Ovary (tissue), 9 donors: ENCODE data around the gene OR2H1. TPM values are rescaled to one million over a fixed set of nuclear protein-coding genes. Genes with fewer than 3 reads are reported as not detected.

ENCODE experiments used
- DNase-seq, 5 donors: peaks; one replicate each; pipeline ENCODE4 v3.0.0-alpha.2; 2019 to 2020
- H3K27ac ChIP-seq, 2 donors: fragments of 200-600 bp; one replicate each; pipeline versions ENCODE4 v1.5.1 to v1.8.0; 2019 to 2022
- H3K27me3 ChIP-seq: fragments of 200-600 bp; one replicate; pipeline ENCODE4 v1.8.0; 2022
- H3K36me3 ChIP-seq: fragments of 200-600 bp; sonication (generic); one replicate; pipeline ENCODE4 v1.5.1; 2019
- H3K4me1 ChIP-seq: one replicate; pipeline ENCODE4 v1.8.1; 2013; ENCODE audit warnings: mild to moderate bottlenecking, moderate library complexity; ENCODE audit not compliant: insufficient read depth
- H3K4me3 ChIP-seq: fragments of 200-600 bp; sonication (generic); one replicate; pipeline ENCODE4 v1.5.1; 2017
- H3K9me3 ChIP-seq, 2 donors: fragments of 200-600 bp in 1 of 2; sonication (generic) in 1 of 2; one replicate each; pipeline versions ENCODE4 v1.5.1 to v1.8.1; 2013 to 2019; ENCODE audit warnings: mild to moderate bottlenecking in 1 of 2, moderate library complexity in 1 of 2
- CTCF ChIP-seq, 3 donors: fragments of 450-650 bp in 2 of 3; fragments of 200-600 bp in 1 of 3; IDR thresholded peaks; one replicate each; pipeline versions ENCODE4 v1.5.1 to v1.8.0; 2016 to 2022; ENCODE audit warnings: antibody characterized with exemption in 3 of 3, mild to moderate bottlenecking in 1 of 3
- EP300 ChIP-seq: sonication (generic); formaldehyde crosslinking; IDR thresholded peaks from one replicate; pipeline ENCODE4 v1.6.1; 2017; ENCODE audit warnings: antibody characterized with exemption
- POLR2A ChIP-seq: fragments of 450-650 bp; IDR thresholded peaks from one replicate; pipeline ENCODE4 v1.6.1; 2017; ENCODE audit warnings: antibody characterized with exemption, mild to moderate bottlenecking, moderate library complexity
- WGBS, 3 donors: extraction: QIAGEN DNeasy Blood & Tissue Kit in 1 of 3; methylation state at CpG; one replicate each; pipeline versions ENCODE4 v1.1.5 to v1.1.7; 2013 to 2017; 5-methylcytosine and 5-hydroxymethylcytosine counted together
- intact Hi-C, 4 donors: fragments of 100-400 bp; cut with DNase I; formaldehyde crosslinking; loops; one replicate each; pipeline versions ENCODE4 v1.11.0 to v1.15.1; 2022 to 2023
- polyA plus RNA-seq, 2 donors: library from polyadenylated mRNA; stranded (reverse); fragments of 200-250 nt in 1 of 2; fragments of 350-450 nt in 1 of 2; fragmentation: Illumina TruSeq in 1 of 2; extraction: RNeasy Lipid Tissue Mini Kit (QIAGEN cat#74804) in 1 of 2; gene quantifications; one replicate each; pipeline ENCODE4 v1.2.3, GENCODE V29; 2013 to 2014
- total RNA-seq, 7 donors: library from RNA; depleted of rRNA in 2 of 7; stranded (reverse); fragments of >200 nt in 2 of 7; fragmentation: NEBNext Ultra II Directional in 3 of 7; extraction: Animal tissue kit (Norgen Biotek cat#: 25700) in 3 of 7; gene quantifications; one replicate each; pipeline versions ENCODE4 v1.1.0 to v1.2.4, GENCODE V29; 2016 to 2023
- donor health status: DM: no; HTN: no; CAD: no; lungs with moderate emphysema.
- donor health status: DM: no; HTN: no; CAD: no.
- donor health status: Bipolar disorder and iron deficiency.
- donor health status: DM: yes; HTN: yes; CAD: no.
- donor health status: DM: no; HTN: no; CAD: no.
- donor health status: DM: yes; HTN: yes; CAD: no.

The OR2H1 gene
- total and polyA plus RNA-seq, 9 donors: not detected

GRCh38 chr6:29483735-29484134, 26.8 kb downstream of the OR2H1 start:
- H3K27ac ChIP-seq: no peak overlapping the region
- no peaks in the 10 kb centered on the region for H3K4me1 ChIP-seq
- no peaks in the 10 kb centered on the region for H3K27me3 ChIP-seq
- TF ChIP-seq POLR2A (no peak), EP300 (no peak), CTCF (IDR thresholded peaks at IDR 0.05) (no peak)
- no peak for DNase-seq
- 67 to 81% (median 80%) methylated on average over 1 of the region's 1 CpG for WGBS, 3 donors
- no peaks in the 10 kb centered on the region for H3K9me3 ChIP-seq
- H3K36me3 ChIP-seq: no peaks in the 10 kb centered on the region
- no peak overlapping the region for H3K4me3 ChIP-seq
- intact Hi-C loops: no loop called here

- no peaks in the 10 kb centered on the region for H3K4me1 ChIP-seq
- no peak overlapping the region for H3K27ac ChIP-seq
- no peaks in the 10 kb centered on the region for H3K36me3 ChIP-seq
- TF ChIP-seq POLR2A (no peak), CTCF (IDR thresholded peaks at IDR 0.05) (no peak), EP300 (no peak)
- DNase-seq: no peak
- no peaks in the 10 kb centered on the region for H3K27me3 ChIP-seq
- intact Hi-C loops: no loop called here
- no peak overlapping the region for H3K4me3 ChIP-seq
- WGBS, 3 donors: 41 to 51% (median 45%) methylated on average over 4 of the region's 4 CpGs
- H3K9me3 ChIP-seq: no peaks in the 10 kb centered on the region
Measured at GRCh38 chr6:29486577-29486976, 29.6 kb downstream of the OR2H1 start.

- no peak for DNase-seq
- Histone ChIP-seq H3K4me3 (no peak overlapping the region), H3K27me3 (no peaks in the 10 kb centered on the region), H3K4me1 (no peaks in the 10 kb centered on the region), H3K36me3 (no peaks in the 10 kb centered on the region), H3K27ac (no peak overlapping the region), H3K9me3 (no peaks in the 10 kb centered on the region)
- TF ChIP-seq CTCF (IDR thresholded peaks at IDR 0.05) (no peak), EP300 (no peak), POLR2A (no peak)
- intact Hi-C loops: no loop called here
- 71 to 75% (median 74%) methylated on average over 5 of the region's 5 CpGs for WGBS, 3 donors
Measured at GRCh38 chr6:29487131-29487530, 30.2 kb downstream of the OR2H1 start.

GRCh38 chr6:29487660-29488059, 30.7 kb downstream of the OR2H1 start, which contains the start of gene MAS1L:
Gene MAS1L (minus strand): TSS chr6:29487956. CDS start chr6:29487902, 54 bp downstream.
- no peak for TF ChIP-seq CTCF (IDR thresholded peaks at IDR 0.05)
- TF ChIP-seq EP300: no peak
- TF ChIP-seq POLR2A: no peak
- DNase-seq: no peak

More at GRCh38 chr6:29487660-29488059, 30.7 kb downstream of the OR2H1 start, which contains the start of gene MAS1L:
- Histone ChIP-seq H3K36me3 (no peaks in the 10 kb centered on the region), H3K4me1 (no peaks in the 10 kb centered on the region), H3K9me3 (no peaks in the 10 kb centered on the region), H3K27ac (no peak within 1 kb of the TSS), H3K27me3 (no peaks in the 10 kb centered on the region), H3K4me3 (no peak within 1 kb of the TSS)
- WGBS, 3 donors: 83 to 100% (median 95%) methylated on average over 2 of the region's 2 CpGs
- intact Hi-C loops: no loop called here
